A549 (cell line): Measurements from ENCODE around the gene TOP3A. TPM values are rescaled to one million over a fixed set of nuclear protein-coding genes. Genes with fewer than 3 reads are reported as not detected.
A peak's percentile ranks its signal among the peaks of the same experiment; 100 is the strongest.

Experiments
- ATAC-seq, 2 experiments: fragments of 200-7000 bp in 1 of 2; fragments of >200 bp in 1 of 2; cut with Nextera tagmentation in 1 of 2; cut with Tn5 transposase in 1 of 2; 3 replicates each; pipeline versions ENCODE4 v1.8.0 to v1.9.1; 2018 to 2020; ENCODE audit warnings: mild to moderate bottlenecking in 1 of 2, moderate library complexity in 1 of 2
- CTCF ChIA-PET: fragments of 300-600 bp; sonication (Branson Sonifier 250); formaldehyde crosslinking; extraction: SDS; loops from one replicate; lab custom pipeline; 2021; ENCODE audit warnings: antibody characterized with exemption, inconsistent platforms; lab: Yijun Ruan, JAX
- POLR2A ChIA-PET: fragments of 350-600 bp; formaldehyde crosslinking; extraction: SDS; loops from one replicate; lab custom pipeline; 2021; ENCODE audit warnings: antibody characterized with exemption, inconsistent platforms; lab: Yijun Ruan, JAX
- DNase-seq, 2 experiments: peaks; one replicate each; pipeline versions ENCODE4 v3.0.0 to v3.0.0-alpha.2; 2011 to 2016; ENCODE audit warnings: low read depth in 1 of 2, low spot score in 1 of 2
- FAIRE-seq: peaks from 2 replicates; lab custom pipeline; 2011; peaks lifted over from hg19 to GRCh38; lab: Jason Lieb, UNC
- H3K27ac ChIP-seq, 2 experiments: fragments of >200 bp; sonication (Bioruptor Twin); formaldehyde crosslinking; 3 replicates each; pipeline ENCODE4 v1.5.1; 2016 to 2017
- H3K4me1 ChIP-seq: fragments of >200 bp; sonication (Bioruptor Twin); formaldehyde crosslinking; 3 replicates; pipeline ENCODE4 v1.6.1; 2016
- H3K4me2 ChIP-seq: fragments of >200 bp; sonication (Bioruptor Twin); formaldehyde crosslinking; 3 replicates; pipeline ENCODE4 v1.6.1; 2016
- H3K4me3 ChIP-seq: fragments of >200 bp; sonication (Bioruptor Twin); formaldehyde crosslinking; 3 replicates; pipeline ENCODE4 v1.5.1; 2016
- H3K9me3 ChIP-seq: fragments of >200 bp; sonication (Bioruptor Twin); formaldehyde crosslinking; 3 replicates; pipeline ENCODE4 v1.6.1; 2016
- BCL3 ChIP-seq: fragments of >200 bp; sonication (Bioruptor Twin); formaldehyde crosslinking; IDR thresholded peaks from 3 replicates; pipeline ENCODE4 v1.6.1; 2016
- CBX8 ChIP-seq: fragments of 200-600 bp; sonication (generic); IDR thresholded peaks from 2 replicates; pipeline ENCODE4 v1.6.1; 2016
- E2F6 ChIP-seq: IDR thresholded peaks from 2 replicates; pipeline ENCODE4 v1.6.1; 2012; ENCODE audit warnings: low read depth, borderline replicate concordance
- ELK1 ChIP-seq: fragments of 150-350 bp; IDR thresholded peaks from 2 replicates; pipeline ENCODE4 v1.6.1; 2014; ENCODE audit warnings: low read depth, mild to moderate bottlenecking, low read length
- FOXS1 ChIP-seq: fragments of 250-450 bp; sonication (Bioruptor Pico); IDR thresholded peaks from 2 replicates; pipeline ENCODE4 v1.5.0; 2020; ENCODE audit warnings: mild to moderate bottlenecking, moderate library complexity
- HDAC2 ChIP-seq: fragments of 200-600 bp; sonication (generic); IDR thresholded peaks from 2 replicates; pipeline ENCODE4 v1.6.1; 2016
- JUN ChIP-seq, 2 experiments: fragments of >200 bp; sonication (Bioruptor Twin); formaldehyde crosslinking; IDR thresholded peaks; 2 replicates in 1 of 2; 3 replicates in 1 of 2; pipeline ENCODE4 v1.6.1; 2016 to 2017
- MAX ChIP-seq: IDR thresholded peaks from 2 replicates; pipeline ENCODE4 v1.6.1; 2012
- PHF8 ChIP-seq: fragments of 200-600 bp; sonication (generic); IDR thresholded peaks from 2 replicates; pipeline ENCODE4 v1.6.1; 2016; ENCODE audit warnings: low read depth, mild to moderate bottlenecking, antibody characterized with exemption, moderate library complexity, borderline replicate concordance
- POLR2A ChIP-seq: IDR thresholded peaks from 2 replicates; pipeline ENCODE4 v1.6.1; 2012; ENCODE audit warnings: mild to moderate bottlenecking, low read length
- RFX5 ChIP-seq: fragments of 450-650 bp; IDR thresholded peaks from 2 replicates; pipeline ENCODE4 v1.7.1; 2014; ENCODE audit warnings: antibody characterized with exemption, mild to moderate bottlenecking, moderate library complexity
- USF2 ChIP-seq: fragments of 450-650 bp; IDR thresholded peaks from 2 replicates; pipeline ENCODE4 v1.6.1; 2014; ENCODE audit warnings: antibody characterized with exemption
- ZC3H11A ChIP-seq: fragments of 450-650 bp; IDR thresholded peaks from 2 replicates; pipeline ENCODE4 v1.6.1; 2014; ENCODE audit warnings: antibody characterized with exemption, mild to moderate bottlenecking
- WGBS: methylation state at CpG from one replicate; pipeline ENCODE4 v1.1.6; 2017; ENCODE audit errors: missing lambda C conversion rate; 5-methylcytosine and 5-hydroxymethylcytosine counted together
- polyA plus RNA-seq, 4 experiments: library from polyadenylated mRNA; depleted of rRNA in 3 of 4; stranded (reverse); fragments of >200 nt; fragmentation: RNase III in 1 of 4; extraction: RNeasy Plus Mini Kit Qiagen cat#74134 plus additional on column Dnase treatment in 1 of 4; gene quantifications; 2 replicates in 3 of 4; 3 replicates in 1 of 4; pipeline ENCODE4 v1.2.3, GENCODE V29; 2011 to 2017

Gene TOP3A
- polyA plus RNA-seq, 2 of the 4 experiments (the other 2 are of a cell fraction): 29.0 to 29.3 TPM

- no peak for FAIRE-seq
- Histone ChIP-seq H3K9me3 (no peaks in the 10 kb centered on the region), H3K4me3 (no peak overlapping the region), H3K4me1 (peaks cover 8% of the 10 kb centered on the region), H3K27ac (no peak overlapping the region; a peak in 1 of 6 replicates), H3K4me2 (peak overlapping the region; percentile 74)
- WGBS: 77% methylated on average over 6 of the region's 6 CpGs
- DNase-seq: no peak
- CTCF ChIA-PET: interaction anchor here (0.9 kb wide), 1 partner anchor 20 kb away, joined by 3 read pairs; no protein-coding TSS in a partner anchor
- ATAC-seq: no peak
- POLR2A ChIA-PET: interaction anchor here (1.2 kb wide), 1 partner anchor 11 kb away, joined by 3 read pairs; no protein-coding TSS in a partner anchor
- TF ChIP-seq BCL3 (no peak), E2F6 (no peak)
These were observed 49.4 kb upstream of the TOP3A start for GRCh38 chr17:18364166-18364565.

- peak; percentile 28 for FAIRE-seq
- Histone ChIP-seq H3K27ac (peak within 1 kb of the TSS; percentile 80 to 93), H3K4me3 (peak within 1 kb of the TSS; percentile 71)
- peak; percentile 94 to 97 for DNase-seq
- WGBS: under 1% methylated on average over 26 of the region's 76 CpGs
- CTCF ChIA-PET: interaction anchor here (1.0 to 2.4 kb wide), 6 partner anchors 12 to 146 kb away, joined by 3 to 6 read pairs (median 3); no protein-coding TSS in a partner anchor
- TF ChIP-seq JUN (IDR thresholded peaks at IDR 0.05) (peak in 1 of 2 experiments; percentile 57; a peak in 2 of 5 replicates), FOXS1 (CRISPR knock-in tag) (no peak), USF2 (peak; percentile 92), BCL3 (peak; percentile 40; the same call in 1 of the 3 replicates), ZC3H11A (no peak), POLR2A (peak; percentile 74), MAX (peak; percentile 90), CBX8 (no peak), PHF8 (peak; percentile 43; the same call in 1 of the 2 replicates), HDAC2 (no peak), E2F6 (peak; percentile 80), ELK1 (no peak), RFX5 (peak; percentile 85)
- TF ChIP-seq, all 56 proteins: peak for 8
- Histone ChIP-seq H3K4me1 (peaks cover 8% of the 10 kb centered on the region), H3K4me2 (peak within 1 kb of the TSS; percentile 86), H3K9me3 (no peaks in the 10 kb centered on the region)
- POLR2A ChIA-PET: interaction anchor here (0.8 to 1.2 kb wide), 3 partner anchors 10 to 180 kb away, joined by 3 to 4 read pairs (median 3); partner anchors contain the start of gene ALKBH5
- peak; percentile 100 for ATAC-seq
These were observed 48.6 kb upstream of the TOP3A start, which contains the start of gene SHMT1 for GRCh38 chr17:18363101-18364049. TSS of gene SHMT1 (minus strand) at chr17:18363550. CDS start at chr17:18355981, 7,569 bp downstream.
